Activated CD8-positive, alpha-beta memory T cell treated with anti-CD3 and anti-CD28 coated beads for 48 hours (primary cell): Measurements from ENCODE around the gene DUSP12.

Experiments used
- DNase-seq, 3 experiments: peaks; one replicate each; pipeline ENCODE4 v3.0.0-alpha.2; 2020; ENCODE audit warnings: low read depth in 2 of 3, low spot score in 2 of 3

DUSP12 gene

DNA sequence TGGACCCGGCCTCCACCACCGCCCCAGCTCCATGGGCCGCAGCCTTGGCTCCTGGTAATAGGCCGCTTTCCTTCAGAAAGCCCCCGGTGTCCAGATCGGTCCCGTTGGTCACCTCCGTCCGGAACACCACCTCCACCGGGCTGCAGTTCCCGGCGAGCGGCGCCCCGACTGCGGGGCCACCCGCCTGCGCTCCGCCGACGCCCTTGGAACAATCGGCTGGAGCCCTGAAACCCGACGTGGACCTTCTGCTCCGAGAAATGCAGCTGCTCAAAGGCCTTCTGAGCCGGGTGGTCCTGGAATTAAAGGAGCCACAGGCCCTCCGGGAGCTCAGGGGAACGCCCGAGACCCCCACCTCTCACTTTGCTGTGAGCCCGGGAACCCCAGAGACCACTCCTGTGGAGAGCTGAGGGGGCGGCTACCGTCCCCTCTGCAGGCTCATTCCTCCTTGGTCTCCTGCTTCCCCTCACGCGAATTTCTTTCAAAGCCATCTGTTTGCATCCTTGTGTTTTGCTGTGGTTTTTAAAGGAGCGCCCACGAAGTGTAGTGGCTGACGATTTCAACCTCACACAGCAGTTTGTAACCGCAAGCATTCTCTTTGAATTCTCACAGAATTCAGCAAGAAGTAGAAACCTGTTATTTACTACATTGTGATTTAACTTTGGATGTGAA, 22.2 kb upstream of the DUSP12 start:
- DNase-seq = no peak

DNA sequence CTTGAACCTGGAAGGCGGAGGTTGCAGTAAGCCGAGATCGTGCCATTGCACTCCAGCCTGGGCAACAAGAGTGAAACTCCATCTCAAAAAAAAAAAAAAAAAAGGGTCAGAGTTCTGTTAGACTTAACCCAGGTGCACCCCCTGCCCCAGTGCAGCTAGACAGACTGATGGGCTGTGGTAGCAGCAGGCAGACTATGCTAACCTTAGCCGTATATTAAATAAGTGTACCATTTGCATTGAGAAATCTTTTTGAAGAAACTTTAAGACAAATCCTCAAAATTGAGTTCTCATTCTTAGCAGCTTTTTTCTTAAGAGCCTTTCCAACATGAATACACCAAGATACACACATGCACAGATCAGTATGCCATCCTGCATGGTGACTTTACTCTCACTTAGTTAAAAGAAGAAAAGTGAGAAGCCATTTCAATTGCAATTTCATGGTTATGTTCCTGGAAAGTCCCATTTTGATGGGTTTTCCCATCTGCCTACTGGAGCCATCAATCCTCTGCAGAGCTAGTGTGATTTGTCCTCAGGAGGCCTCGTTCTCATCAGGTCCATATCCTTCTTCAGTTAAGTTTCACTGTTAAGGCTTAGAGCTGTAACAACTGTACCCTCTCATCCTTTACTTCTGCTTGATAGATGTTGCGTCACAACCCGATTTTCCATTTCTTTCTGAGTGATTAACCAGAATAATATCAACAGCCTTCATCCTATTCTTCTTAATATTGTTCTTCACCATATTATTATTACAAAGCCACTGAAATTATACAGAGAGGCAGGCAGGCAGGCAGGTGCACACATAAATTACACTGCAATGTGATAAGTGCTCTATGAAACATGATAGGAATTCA, 21.0 kb upstream of the DUSP12 start:
- no peak for DNase-seq

DNA sequence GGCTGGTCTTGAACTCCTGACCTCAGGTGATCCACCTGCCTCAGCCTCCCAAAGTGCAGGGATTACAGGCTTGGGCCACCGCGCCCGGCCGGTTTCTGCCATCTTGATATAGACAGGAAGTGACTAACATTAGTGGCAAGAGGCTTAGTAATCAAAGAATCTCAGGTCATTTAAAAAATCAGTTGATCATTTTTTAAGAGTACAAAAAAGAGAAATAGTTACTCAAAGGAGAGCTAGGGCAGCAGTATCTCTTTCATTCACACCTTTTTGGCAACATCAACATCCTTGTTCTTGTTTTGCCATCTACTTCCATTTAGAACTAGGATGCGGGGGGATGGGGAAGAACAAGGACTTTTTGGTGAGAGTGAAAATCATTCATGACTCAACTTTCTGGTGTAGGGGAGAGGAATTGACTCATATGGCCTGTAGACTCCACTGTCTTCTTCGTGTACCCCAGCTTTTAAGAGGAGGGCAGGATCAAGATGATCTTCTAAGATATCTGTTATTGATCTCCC, 19.5 kb upstream of the DUSP12 start:
- peak in 1 of 3 experiments; percentile 34 for DNase-seq

GRCh38 chr1:161731241-161731640, 18.3 kb upstream of the DUSP12 start:
- no peak for DNase-seq

DNA sequence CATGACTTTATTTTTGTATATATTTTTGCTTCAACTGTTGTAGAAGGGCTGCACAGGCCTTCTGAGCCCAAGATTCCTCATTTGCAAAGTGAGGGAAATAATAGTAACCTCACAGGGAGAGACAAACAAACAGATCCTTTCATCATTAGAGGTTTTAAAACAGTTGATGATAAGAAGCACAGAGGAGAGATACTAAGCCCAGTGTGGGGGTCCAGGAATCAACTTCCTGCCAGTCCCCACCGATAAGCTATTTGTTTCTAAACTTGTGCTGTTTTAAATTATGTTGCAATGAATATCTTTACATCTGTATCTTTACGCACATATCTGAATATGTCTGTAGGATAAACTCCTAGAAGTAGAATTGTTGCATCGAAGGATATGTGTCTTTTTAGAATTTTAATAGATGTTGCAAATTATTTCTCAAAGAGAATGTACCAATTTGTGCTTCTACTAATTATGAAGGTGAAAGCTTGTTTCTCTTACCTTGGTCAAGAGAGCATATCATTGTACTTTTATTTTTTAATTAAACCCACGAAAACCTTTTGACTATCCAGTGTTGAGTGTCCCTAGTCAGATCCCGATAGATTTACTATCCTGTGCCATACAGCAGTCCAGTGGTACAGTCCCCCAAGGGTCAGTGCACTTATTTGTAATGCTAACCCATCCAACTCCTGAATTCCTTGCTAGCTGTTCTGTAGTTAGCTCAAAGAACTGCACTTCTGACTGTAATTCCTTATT, 17.4 kb upstream of the DUSP12 start:
- no peak for DNase-seq

DNA sequence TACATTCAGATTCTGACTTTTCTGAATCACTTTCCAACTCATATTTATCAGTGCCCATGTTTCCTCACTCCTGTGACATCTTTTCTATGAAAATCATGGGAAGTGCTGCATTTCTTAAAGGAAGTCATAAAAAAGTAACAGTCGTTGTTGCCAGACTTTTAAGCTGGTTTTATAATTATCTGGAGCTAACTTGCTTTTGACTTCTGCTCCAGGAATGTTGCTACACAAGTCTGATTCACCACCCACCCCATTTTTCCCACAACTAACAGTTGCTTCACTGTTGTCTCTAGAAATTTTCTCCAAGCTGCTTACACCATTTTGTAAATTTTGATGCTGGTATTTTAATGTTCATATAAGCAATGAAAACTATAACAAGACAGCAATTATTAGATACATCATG, 16.1 kb upstream of the DUSP12 start:
- no peak for DNase-seq

DNA sequence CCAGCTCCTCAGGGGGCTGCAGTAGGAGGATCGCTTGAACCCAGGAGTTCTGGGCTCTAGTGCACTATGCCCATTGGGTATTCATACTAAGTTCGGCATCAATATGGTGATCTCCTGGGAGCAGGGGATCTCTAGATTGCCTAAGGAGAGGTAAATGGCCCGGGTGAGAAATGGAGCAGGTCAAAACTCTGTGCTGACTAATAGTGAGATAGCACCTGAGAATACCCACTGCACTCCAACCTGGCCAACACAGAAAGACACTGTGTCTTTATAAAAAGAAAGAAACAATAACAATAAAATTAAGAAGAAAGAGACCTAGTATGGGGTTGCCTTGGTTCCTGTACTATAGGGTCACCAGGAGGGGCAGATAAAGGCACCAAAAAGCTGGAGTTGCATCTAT, 13.7 kb upstream of the DUSP12 start:
- DNase-seq = no peak

DNA sequence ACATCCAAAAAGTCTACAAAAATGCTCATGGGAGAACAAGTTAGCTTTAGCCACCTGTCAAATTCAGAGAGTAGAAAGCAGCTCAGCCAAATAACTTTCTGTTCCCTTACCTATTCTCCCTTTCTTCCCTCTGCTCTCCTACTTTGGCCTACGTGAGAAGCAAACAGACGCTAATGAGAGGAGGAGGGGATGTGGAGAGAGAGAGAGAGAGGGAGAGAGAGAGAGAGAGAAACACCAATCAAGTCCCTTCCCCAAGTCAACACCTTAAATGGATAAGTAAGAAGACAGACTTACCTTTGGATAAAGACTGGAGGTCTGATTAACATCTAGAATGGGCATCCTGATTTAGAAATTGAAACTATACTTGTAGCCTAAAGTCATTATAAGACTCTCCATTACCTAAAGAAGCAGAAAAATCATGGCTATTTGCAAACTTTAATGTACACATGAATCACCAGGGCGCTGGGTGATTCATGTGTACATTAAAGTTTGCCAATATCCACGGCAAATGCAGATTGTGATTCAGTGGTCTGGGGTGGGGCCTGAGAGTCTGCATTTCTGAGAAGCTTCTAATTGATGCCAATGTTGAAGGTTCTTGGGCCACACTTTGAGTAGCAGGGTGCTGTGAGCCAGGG, 13.1 kb upstream of the DUSP12 start:
- DNase-seq = no peak

DNA sequence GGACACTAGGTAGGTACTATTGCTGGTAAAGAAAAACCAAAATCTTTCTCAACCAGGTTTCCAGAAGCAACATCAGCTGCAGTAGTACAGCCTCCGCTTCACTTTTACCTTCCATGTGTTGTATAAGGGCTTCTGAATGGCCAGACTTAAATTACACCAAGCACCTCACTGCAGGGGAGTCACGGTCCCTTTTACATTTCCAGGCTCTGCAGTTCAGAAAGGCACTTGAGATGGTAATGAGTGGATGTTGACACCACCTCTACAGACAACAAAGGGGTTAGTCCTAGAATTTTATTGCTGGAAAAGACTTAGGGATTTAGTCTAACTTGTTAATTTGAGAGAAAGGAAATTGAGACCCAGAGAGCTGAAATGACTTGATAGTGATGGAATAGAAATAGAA, 12.0 kb upstream of the DUSP12 start:
- no peak for DNase-seq

- peak in 1 of 3 experiments; percentile 49 for DNase-seq
Measured at GRCh38 chr1:161738627-161739287, 10.8 kb upstream of the DUSP12 start.

GRCh38 chr1:161739865-161740566, 9.6 kb upstream of the DUSP12 start:
- DNase-seq = no peak

GRCh38 chr1:161740921-161741320, 8.7 kb upstream of the DUSP12 start:
- no peak for DNase-seq

GRCh38 chr1:161743231-161743630, 6.4 kb upstream of the DUSP12 start:
- no peak for DNase-seq

DNA sequence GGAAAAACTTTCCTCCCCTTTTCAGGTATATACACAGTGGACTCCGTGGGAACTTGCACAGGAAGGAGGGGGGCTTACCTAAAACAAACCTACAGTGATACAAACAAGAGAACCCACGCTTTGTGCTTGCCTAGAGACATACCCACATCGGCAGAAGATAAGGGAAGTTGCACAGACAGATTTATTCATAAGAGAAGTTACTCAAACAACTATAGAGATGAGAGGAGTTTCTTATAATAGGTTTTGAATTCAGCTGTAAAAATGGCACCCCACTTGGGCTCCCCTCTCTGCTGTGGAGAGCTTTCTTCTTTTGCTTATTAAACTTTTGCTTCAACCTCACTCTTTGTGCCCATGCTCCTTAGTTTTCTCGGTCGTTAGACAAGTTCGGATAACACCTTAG, 1.8 kb upstream of the DUSP12 start:
- no peak for DNase-seq

DNA sequence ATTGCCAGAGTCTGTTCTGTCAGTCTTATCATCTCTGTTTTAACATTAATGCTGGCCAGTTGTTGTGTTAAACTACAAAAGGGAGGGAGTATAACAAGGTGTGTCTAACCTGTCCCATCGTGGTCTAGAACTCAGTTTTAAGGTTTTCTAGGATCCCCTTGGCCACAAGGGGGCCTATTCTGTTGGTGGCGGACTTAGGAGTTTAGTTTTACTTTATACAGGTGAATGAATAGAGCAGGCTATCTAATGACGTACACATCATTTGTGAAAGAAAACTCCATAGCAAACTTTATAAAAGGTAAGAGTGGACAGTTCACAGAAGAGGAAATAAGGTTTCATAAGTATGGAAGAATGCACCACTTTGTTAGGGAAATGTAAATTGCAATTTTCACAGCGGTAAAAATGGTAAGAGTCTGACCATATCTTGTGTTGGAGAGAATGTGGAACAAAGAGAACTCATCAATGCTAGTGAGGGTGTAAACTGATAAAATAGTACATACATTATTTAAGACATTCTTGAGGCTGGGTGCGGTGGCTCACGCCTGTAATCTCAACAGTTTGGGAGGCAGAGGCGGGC, 14.0 kb downstream of the DUSP12 start:
- no peak for DNase-seq

- DNase-seq = peak; percentile 46 to 57 (median 49)
Measured at GRCh38 chr1:161766102-161766981, 16.8 kb downstream of the DUSP12 start, which contains the start of gene ATF6. ATF6 (plus strand) TSS chr1:161766320; CDS start chr1:161766361, 41 bp downstream.

DNA sequence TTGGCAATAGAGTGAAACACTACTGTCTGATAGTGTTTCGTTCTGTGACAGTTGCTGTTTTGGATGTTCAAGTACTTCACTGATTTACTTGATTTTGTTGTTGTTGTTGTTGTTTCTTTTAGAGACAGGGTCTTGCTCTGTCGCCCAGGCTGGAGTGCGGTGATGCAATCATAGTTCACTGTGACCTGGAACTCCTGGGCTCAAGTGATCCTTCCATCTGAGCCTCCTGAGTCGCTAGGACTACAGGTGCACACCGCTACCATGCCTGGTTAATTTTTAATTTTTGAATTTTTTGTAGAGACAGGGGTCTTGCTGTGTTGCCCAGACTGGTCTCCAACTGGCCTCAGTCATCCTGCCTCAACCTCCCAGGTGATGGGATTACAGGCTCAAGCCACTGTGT, 18.9 kb downstream of the DUSP12 start:
- DNase-seq = no peak

- no peak for DNase-seq
Measured at GRCh38 chr1:161768986-161769672, 19.5 kb downstream of the DUSP12 start.
